CD4-positive, alpha-beta memory T cell (primary cell): ENCODE measurements around the gene PDE1A. TPM values are rescaled to one million over a fixed set of nuclear protein-coding genes. Genes with fewer than 3 reads are reported as not detected.

Experiments
- CTCF ChIA-PET: fragments of 350-600 bp; sonication (Branson Sonifier 250); formaldehyde crosslinking; loops from one replicate; lab custom pipeline; 2021; ENCODE audit warnings: inconsistent platforms; ENCODE audit not compliant: partially characterized antibody; lab: Charles Lee
- POLR2A ChIA-PET: fragments of 350-600 bp; sonication (Branson Sonifier 250); formaldehyde crosslinking; loops from one replicate; lab custom pipeline; 2021; ENCODE audit not compliant: partially characterized antibody; lab: Charles Lee
- DNase-seq, 5 donors: peaks; one replicate each; pipeline versions ENCODE4 v3.0.0 to v3.0.0-alpha.2; 2020 to 2022; ENCODE audit warnings: mixed read lengths in 1 of 5
- H3K27ac ChIP-seq: one replicate; pipeline ENCODE4 v1.7.0; 2013; ENCODE audit warnings: low read depth, low read length
- H3K27me3 ChIP-seq: 2 replicates; pipeline ENCODE4 v1.7.0; 2013; ENCODE audit warnings: mild to moderate bottlenecking, low read length, moderate library complexity; ENCODE audit not compliant: insufficient read depth
- H3K36me3 ChIP-seq: 2 replicates; pipeline ENCODE4 v1.7.0; 2013; ENCODE audit warnings: mild to moderate bottlenecking, low read length, moderate library complexity; ENCODE audit not compliant: insufficient read depth
- H3K4me1 ChIP-seq: 2 replicates; pipeline ENCODE4 v1.7.0; 2013; ENCODE audit warnings: mild to moderate bottlenecking, low read length, moderate library complexity; ENCODE audit not compliant: insufficient read depth
- H3K4me3 ChIP-seq, 2 donors: one replicate each; pipeline ENCODE4 v1.7.0; 2013; ENCODE audit warnings: low read length in 2 of 2, mild to moderate bottlenecking in 1 of 2
- H3K9me3 ChIP-seq, 2 donors: one replicate each; pipeline ENCODE4 v1.7.0; 2013; ENCODE audit warnings: low read length in 2 of 2, control low read depth in 1 of 2; ENCODE audit not compliant: control insufficient read depth in 1 of 2
- H3K27ac Mint-ChIP-seq, 7 donors: one replicate each; pipeline ENCODE4 v1.8.0; 2020 to 2021; ENCODE audit warnings: mixed read lengths in 7 of 7, mild to moderate bottlenecking in 6 of 7, inconsistent platforms in 3 of 7, moderate library complexity in 3 of 7
- H3K27me3 Mint-ChIP-seq, 2 donors: one replicate each; pipeline ENCODE4 v1.8.0; 2020 to 2021; ENCODE audit warnings: mixed read lengths in 2 of 2
- H3K36me3 Mint-ChIP-seq, 2 donors: one replicate each; pipeline ENCODE4 v1.8.0; 2020 to 2021; ENCODE audit warnings: mixed read lengths in 2 of 2, inconsistent platforms in 1 of 2, mild to moderate bottlenecking in 1 of 2
- H3K4me1 Mint-ChIP-seq, 4 donors: one replicate each; pipeline ENCODE4 v1.8.0; 2020 to 2021; ENCODE audit warnings: mixed read lengths in 4 of 4, mild to moderate bottlenecking in 1 of 4
- H3K4me3 Mint-ChIP-seq, 8 donors: one replicate each; pipeline ENCODE4 v1.8.0; 2020 to 2021; ENCODE audit warnings: mixed read lengths in 8 of 8, mild to moderate bottlenecking in 7 of 8, moderate library complexity in 6 of 8, inconsistent platforms in 3 of 8
- H3K9me3 Mint-ChIP-seq, 8 donors: one replicate each; pipeline ENCODE4 v1.8.0; 2020 to 2021; ENCODE audit warnings: mixed read lengths in 8 of 8, mild to moderate bottlenecking in 5 of 8, inconsistent platforms in 3 of 8, moderate library complexity in 1 of 8
- intact Hi-C: fragments of 100-400 bp; cut with micrococcal nuclease; formaldehyde crosslinking; loops from one replicate; pipeline ENCODE4 v1.15.1; 2023
- polyA plus RNA-seq, 2 donors: library from polyadenylated mRNA; unstranded; fragments of 300-500 nt; fragmentation: Illumina TruSeq; gene quantifications; one replicate each; pipeline ENCODE4 v1.2.3, GENCODE V29; 2021
- total RNA-seq, 2 experiments: library from RNA; stranded (reverse); gene quantifications; one replicate each; pipeline ENCODE4 v1.2.3, GENCODE V29; 2021

The PDE1A gene
- total and polyA plus RNA-seq, 4 experiments from 2014 or later = not detected

DNA sequence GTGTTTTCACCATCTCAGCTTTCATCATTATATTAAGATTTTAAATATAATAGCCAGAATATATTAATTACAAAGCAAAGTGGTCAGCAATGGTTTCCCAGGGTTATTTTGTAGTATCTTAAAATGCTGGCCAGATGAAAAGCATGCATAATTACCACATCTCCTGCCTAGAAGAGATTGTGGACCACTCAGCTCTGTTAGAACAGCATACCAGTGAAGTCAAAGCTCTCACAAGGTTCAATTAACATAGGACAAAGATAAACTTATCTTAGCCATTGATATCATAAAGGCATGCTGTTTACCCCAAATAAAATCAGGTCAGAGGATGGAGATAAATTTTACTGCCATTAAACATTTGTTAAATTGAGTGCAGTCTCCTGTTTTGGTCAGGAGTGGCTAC lies 19.3 kb upstream of the PDE1A start:
- no peak overlapping the region for H3K4me3 ChIP-seq
- no peaks in the 10 kb centered on the region for H3K27me3 ChIP-seq
- ChIA-PET POLR2A (no interaction called here), CTCF (no interaction called here)
- peaks cover 0 to 5% (median 0%) of the 10 kb centered on the region in 8 donors for H3K9me3 Mint-ChIP-seq
- no peaks in the 10 kb centered on the region for H3K4me1 Mint-ChIP-seq
- intact Hi-C loops = no loop called here
- no peaks in the 10 kb centered on the region for H3K27me3 Mint-ChIP-seq
- H3K4me3 Mint-ChIP-seq = no peak overlapping the region
- DNase-seq = no peak
- H3K27ac ChIP-seq = no peak overlapping the region
- H3K9me3 ChIP-seq = no peaks in the 10 kb centered on the region
- no peaks in the 10 kb centered on the region for H3K36me3 ChIP-seq
- no peaks in the 10 kb centered on the region for H3K36me3 Mint-ChIP-seq
- H3K4me1 ChIP-seq = no peaks in the 10 kb centered on the region
- H3K27ac Mint-ChIP-seq = no peak overlapping the region

DNA sequence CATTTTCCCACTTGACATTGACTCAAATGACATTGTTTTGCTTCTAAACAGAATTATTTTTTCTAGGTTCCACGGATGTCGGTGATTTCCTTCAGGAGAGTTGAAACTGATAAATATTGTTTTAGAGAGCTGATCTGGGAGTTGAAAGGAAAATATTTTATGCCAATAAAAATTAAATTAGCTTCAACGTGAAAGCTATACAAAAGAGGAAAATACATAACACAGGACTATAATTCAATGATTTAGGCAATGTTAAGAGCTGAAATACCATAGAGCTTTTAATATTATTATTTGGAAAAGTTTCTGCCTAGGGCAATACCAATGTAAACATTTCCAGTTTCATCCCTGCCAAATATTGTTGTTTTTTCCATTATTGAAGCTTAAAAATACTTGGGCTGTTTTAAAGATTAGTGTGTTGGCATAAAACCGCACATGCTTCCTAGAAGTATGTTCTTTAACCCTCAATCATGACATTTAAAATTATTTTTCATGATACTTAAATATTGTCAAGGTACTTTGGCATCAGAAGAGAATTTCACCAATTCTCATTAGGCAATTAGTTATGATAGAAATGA lies 18.6 kb upstream of the PDE1A start:
- ChIA-PET POLR2A (no interaction called here), CTCF (no interaction called here)
- H3K9me3 Mint-ChIP-seq = peaks cover 0 to 5% (median 0%) of the 10 kb centered on the region in 8 donors
- Histone ChIP-seq H3K4me3 (no peak overlapping the region), H3K27me3 (no peaks in the 10 kb centered on the region), H3K9me3 (no peaks in the 10 kb centered on the region), H3K4me1 (no peaks in the 10 kb centered on the region), H3K36me3 (no peaks in the 10 kb centered on the region), H3K27ac (no peak overlapping the region)
- no peaks in the 10 kb centered on the region for H3K36me3 Mint-ChIP-seq
- no peak overlapping the region for H3K4me3 Mint-ChIP-seq
- H3K27me3 Mint-ChIP-seq = no peaks in the 10 kb centered on the region
- no peaks in the 10 kb centered on the region for H3K4me1 Mint-ChIP-seq
- no peak for DNase-seq
- intact Hi-C loops = no loop called here
- H3K27ac Mint-ChIP-seq = no peak overlapping the region

DNA sequence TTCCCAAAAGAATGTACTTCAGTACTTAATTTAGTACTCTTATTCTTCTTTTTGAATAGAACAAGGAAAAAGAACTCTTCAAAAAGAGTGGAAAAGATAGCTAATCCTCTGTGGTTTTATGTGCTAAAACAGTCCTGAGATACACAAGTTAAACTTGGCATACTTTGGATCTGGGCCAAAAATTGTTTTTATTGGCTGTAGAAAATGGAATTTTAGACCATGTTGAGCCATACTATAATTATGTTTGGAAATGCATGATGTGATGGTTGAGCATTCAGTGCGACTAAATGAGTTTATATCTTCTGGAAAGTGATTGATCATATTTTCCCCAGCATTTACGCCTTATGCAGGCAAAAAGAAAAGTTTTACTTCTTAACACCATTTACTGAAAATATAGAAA lies 18.0 kb upstream of the PDE1A start:
- Histone ChIP-seq H3K27ac (no peak overlapping the region), H3K9me3 (no peaks in the 10 kb centered on the region), H3K36me3 (no peaks in the 10 kb centered on the region), H3K4me1 (no peaks in the 10 kb centered on the region), H3K27me3 (no peaks in the 10 kb centered on the region), H3K4me3 (no peak overlapping the region)
- H3K27me3 Mint-ChIP-seq = no peaks in the 10 kb centered on the region
- CTCF ChIA-PET = no interaction called here
- H3K4me1 Mint-ChIP-seq = no peaks in the 10 kb centered on the region
- no peak overlapping the region for H3K4me3 Mint-ChIP-seq
- no peak overlapping the region for H3K27ac Mint-ChIP-seq
- H3K9me3 Mint-ChIP-seq = peaks cover 0 to 5% (median 0%) of the 10 kb centered on the region in 8 donors
- POLR2A ChIA-PET = no interaction called here
- intact Hi-C loops = no loop called here
- no peak for DNase-seq
- no peaks in the 10 kb centered on the region for H3K36me3 Mint-ChIP-seq

DNA sequence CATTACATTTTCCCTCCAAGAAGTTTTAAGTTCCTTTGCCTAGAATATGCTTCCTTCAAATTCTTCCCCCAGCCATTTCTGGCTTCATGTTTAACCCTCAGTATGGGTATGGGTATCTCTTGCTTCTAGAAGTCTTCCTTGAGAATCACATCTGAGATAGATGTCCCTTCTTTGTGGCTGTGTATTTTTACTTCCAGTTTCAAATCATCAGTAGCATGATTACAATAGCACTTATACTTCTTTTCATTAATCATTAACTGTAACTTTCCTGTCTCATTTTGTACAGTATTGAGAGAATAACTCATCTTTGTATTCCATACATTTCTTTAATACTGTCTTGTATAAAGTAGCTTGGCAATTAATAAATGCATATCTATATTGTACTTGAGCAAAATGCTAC lies 17.3 kb upstream of the PDE1A start:
- Mint-ChIP-seq H3K27me3 (no peaks in the 10 kb centered on the region), H3K36me3 (no peaks in the 10 kb centered on the region), H3K27ac (no peak overlapping the region), H3K4me3 (no peak overlapping the region), H3K4me1 (no peaks in the 10 kb centered on the region), H3K9me3 (peaks cover 0 to 5% (median 0%) of the 10 kb centered on the region in 8 donors)
- Histone ChIP-seq H3K4me3 (no peak overlapping the region), H3K4me1 (no peaks in the 10 kb centered on the region), H3K9me3 (no peaks in the 10 kb centered on the region), H3K27me3 (no peaks in the 10 kb centered on the region), H3K36me3 (no peaks in the 10 kb centered on the region), H3K27ac (no peak overlapping the region)
- ChIA-PET CTCF (no interaction called here), POLR2A (no interaction called here)
- intact Hi-C loops = no loop called here
- no peak for DNase-seq

DNA sequence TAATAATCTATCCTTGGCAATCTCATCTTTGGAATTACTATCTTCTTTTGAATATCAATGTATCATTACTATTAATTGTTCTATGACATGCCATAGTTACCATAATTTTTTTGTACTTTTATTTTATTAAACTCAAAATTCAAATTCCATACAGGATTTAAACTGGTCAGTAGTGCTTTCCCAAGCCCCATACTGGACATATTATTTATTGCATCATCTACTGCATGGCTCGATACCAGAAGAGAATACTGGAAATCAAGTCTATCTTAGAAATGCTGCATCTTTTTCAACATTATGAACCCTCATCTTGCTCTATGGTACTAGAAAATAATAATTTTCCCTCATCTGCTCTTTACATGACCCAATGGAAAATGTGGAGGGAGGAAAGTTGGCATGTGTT lies 9.4 kb upstream of the PDE1A start:
- Mint-ChIP-seq H3K27ac (no peak overlapping the region), H3K27me3 (no peaks in the 10 kb centered on the region), H3K4me3 (no peak overlapping the region), H3K9me3 (peaks cover 0 to 13% (median 2%) of the 10 kb centered on the region in 8 donors), H3K4me1 (no peaks in the 10 kb centered on the region), H3K36me3 (no peaks in the 10 kb centered on the region)
- ChIA-PET CTCF (no interaction called here), POLR2A (no interaction called here)
- Histone ChIP-seq H3K27me3 (no peaks in the 10 kb centered on the region), H3K9me3 (no peaks in the 10 kb centered on the region), H3K36me3 (no peaks in the 10 kb centered on the region), H3K27ac (no peak overlapping the region), H3K4me1 (no peaks in the 10 kb centered on the region), H3K4me3 (no peak overlapping the region)
- no peak for DNase-seq
- intact Hi-C loops = no loop called here

DNA sequence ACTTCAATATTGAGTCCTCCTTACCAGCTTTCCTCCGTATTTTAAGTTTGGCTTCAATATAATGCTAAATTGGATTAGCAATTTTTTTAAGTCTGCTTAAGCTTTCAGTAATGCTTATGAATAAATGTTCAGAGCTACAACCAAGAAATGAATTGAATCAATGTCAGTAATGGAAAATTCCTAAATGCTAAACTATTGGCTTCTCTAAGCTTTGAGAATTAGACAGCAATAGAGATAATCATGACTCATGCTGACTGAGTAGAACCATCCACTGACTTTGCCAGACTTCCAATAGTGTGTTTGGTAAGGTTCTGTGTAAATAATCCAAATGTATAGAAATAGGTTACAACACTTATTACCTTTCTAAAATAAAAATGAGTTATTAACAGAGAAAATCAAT lies 8.9 kb upstream of the PDE1A start:
- intact Hi-C loops = no loop called here
- H3K27me3 Mint-ChIP-seq = no peaks in the 10 kb centered on the region
- Histone ChIP-seq H3K9me3 (no peaks in the 10 kb centered on the region), H3K36me3 (no peaks in the 10 kb centered on the region), H3K27me3 (no peaks in the 10 kb centered on the region), H3K4me3 (no peak overlapping the region), H3K27ac (no peak overlapping the region), H3K4me1 (no peaks in the 10 kb centered on the region)
- peaks cover 0 to 16% (median 2%) of the 10 kb centered on the region in 8 donors for H3K9me3 Mint-ChIP-seq
- no peak for DNase-seq
- H3K4me1 Mint-ChIP-seq = no peaks in the 10 kb centered on the region
- ChIA-PET CTCF (no interaction called here), POLR2A (no interaction called here)
- no peaks in the 10 kb centered on the region for H3K36me3 Mint-ChIP-seq
- H3K4me3 Mint-ChIP-seq = no peak overlapping the region
- H3K27ac Mint-ChIP-seq = no peak overlapping the region

DNA sequence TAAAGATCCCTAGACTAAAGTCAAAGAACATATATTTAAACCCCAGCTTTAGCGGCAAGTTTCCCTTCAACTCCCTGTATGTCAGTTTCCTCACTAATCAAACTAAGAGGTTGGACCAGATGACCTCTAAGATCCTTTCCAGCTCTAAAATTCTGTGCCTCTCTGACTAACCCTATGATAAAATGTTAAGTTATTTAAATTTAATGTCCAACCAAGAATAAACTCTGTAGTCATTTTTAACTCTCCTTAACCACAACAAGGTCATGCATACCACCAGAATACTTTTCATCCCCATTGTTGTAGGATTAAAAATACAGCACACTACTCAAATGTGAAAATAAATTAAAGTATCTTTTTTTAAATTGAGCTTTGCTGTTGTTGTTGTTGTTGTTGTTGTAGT lies 5.2 kb upstream of the PDE1A start:
- no peaks in the 10 kb centered on the region for H3K27me3 ChIP-seq
- intact Hi-C loops = no loop called here
- POLR2A ChIA-PET = no interaction called here
- H3K4me3 ChIP-seq = no peak overlapping the region
- H3K4me1 Mint-ChIP-seq = no peaks in the 10 kb centered on the region
- H3K27me3 Mint-ChIP-seq = no peaks in the 10 kb centered on the region
- H3K27ac ChIP-seq = no peak overlapping the region
- no peaks in the 10 kb centered on the region for H3K36me3 Mint-ChIP-seq
- no peaks in the 10 kb centered on the region for H3K4me1 ChIP-seq
- no peak overlapping the region for H3K27ac Mint-ChIP-seq
- no peak overlapping the region for H3K4me3 Mint-ChIP-seq
- no peaks in the 10 kb centered on the region for H3K36me3 ChIP-seq
- CTCF ChIA-PET = no interaction called here
- H3K9me3 ChIP-seq = no peaks in the 10 kb centered on the region
- H3K9me3 Mint-ChIP-seq = peaks cover 0 to 20% (median 1%) of the 10 kb centered on the region in 8 donors
- no peak for DNase-seq

DNA sequence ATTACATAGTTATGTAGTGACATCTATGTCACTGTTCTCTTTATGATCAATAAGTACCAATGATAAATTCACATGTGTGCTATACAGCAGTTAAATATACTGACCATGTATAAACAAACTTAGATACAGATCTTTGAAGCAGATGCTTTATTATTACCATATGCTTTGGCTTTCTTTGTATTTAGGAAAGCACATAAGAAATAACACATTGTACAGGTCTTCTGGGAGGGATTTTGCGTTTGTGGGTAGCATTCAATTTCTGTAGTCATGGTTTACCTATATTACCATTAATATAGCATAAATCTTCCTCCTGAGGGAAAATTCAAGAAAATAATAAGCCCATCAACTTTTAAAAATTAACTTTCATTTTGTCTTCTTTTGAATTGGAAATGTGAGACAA lies 1.6 kb upstream of the PDE1A start:
- no peaks in the 10 kb centered on the region for H3K36me3 ChIP-seq
- Mint-ChIP-seq H3K27ac (no peak overlapping the region), H3K27me3 (no peaks in the 10 kb centered on the region), H3K9me3 (peaks cover 0 to 16% (median 1%) of the 10 kb centered on the region in 8 donors), H3K36me3 (no peaks in the 10 kb centered on the region), H3K4me3 (no peak overlapping the region), H3K4me1 (no peaks in the 10 kb centered on the region)
- ChIA-PET POLR2A (no interaction called here), CTCF (no interaction called here)
- intact Hi-C loops = no loop called here
- DNase-seq = no peak
- H3K27ac ChIP-seq = no peak overlapping the region
- H3K4me3 ChIP-seq = no peak overlapping the region
- no peaks in the 10 kb centered on the region for H3K9me3 ChIP-seq
- H3K4me1 ChIP-seq = no peaks in the 10 kb centered on the region
- H3K27me3 ChIP-seq = no peaks in the 10 kb centered on the region
